Mammary epithelial cell (primary cell): ENCODE results near the gene TENM4.

Experiments used
- EZH2 ChIP-seq: IDR thresholded peaks from 2 replicates; pipeline ENCODE4 v1.6.1; 2012; ENCODE audit warnings: low read length, inconsistent platforms, borderline replicate concordance
- TF ChIP-seq, protein P1 (sequence below), 2 donors: IDR thresholded peaks in 1 of 2; conservative IDR thresholded peaks in 1 of 2; 2 replicates each; pipeline ENCODE4 v1.5.1; 2011 to 2012; ENCODE audit warnings: inconsistent platforms in 2 of 2, low read length in 2 of 2, mild to moderate bottlenecking in 2 of 2, control low read depth in 1 of 2, low read depth in 1 of 2; ENCODE audit not compliant: insufficient read depth in 1 of 2; ENCODE audit errors: extremely low read depth in 1 of 2

DNA sequence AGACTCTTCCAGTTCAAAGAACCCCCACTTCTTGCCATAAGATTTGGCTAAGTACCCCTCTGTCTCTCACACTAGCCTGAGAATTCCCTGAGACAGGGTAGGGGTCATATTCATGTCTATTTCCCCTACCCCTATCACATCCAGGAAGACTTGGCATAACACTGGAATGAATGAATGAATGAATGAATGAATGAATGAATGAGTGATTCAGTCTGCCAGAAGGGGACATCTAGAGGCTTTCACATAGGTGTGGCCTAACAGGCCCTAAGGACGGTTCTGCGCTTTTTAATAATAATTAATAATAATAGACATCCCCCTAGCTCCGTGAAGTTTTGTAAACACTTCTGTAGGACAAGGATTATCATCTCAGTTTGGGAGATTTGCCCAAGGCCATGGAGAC lies 415.7 kb downstream of the TENM4 start:
- TF ChIP-seq, protein P1, sequence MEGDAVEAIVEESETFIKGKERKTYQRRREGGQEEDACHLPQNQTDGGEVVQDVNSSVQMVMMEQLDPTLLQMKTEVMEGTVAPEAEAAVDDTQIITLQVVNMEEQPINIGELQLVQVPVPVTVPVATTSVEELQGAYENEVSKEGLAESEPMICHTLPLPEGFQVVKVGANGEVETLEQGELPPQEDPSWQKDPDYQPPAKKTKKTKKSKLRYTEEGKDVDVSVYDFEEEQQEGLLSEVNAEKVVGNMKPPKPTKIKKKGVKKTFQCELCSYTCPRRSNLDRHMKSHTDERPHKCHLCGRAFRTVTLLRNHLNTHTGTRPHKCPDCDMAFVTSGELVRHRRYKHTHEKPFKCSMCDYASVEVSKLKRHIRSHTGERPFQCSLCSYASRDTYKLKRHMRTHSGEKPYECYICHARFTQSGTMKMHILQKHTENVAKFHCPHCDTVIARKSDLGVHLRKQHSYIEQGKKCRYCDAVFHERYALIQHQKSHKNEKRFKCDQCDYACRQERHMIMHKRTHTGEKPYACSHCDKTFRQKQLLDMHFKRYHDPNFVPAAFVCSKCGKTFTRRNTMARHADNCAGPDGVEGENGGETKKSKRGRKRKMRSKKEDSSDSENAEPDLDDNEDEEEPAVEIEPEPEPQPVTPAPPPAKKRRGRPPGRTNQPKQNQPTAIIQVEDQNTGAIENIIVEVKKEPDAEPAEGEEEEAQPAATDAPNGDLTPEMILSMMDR (conservative IDR thresholded peaks at IDR 0.05 in 1 of 2, IDR thresholded peaks at IDR 0.05 in 1 of 2; ENCODE audit: extremely low read depth in 1 of 2, insufficient read depth in 1 of 2, low read depth in 1 of 2, low read length in 2 of 2) = no peak
- TF ChIP-seq EZH2 = no peak
